GM18873 (cell line): ENCODE measurements around the gene ZNF606.

Source experiments
- ATAC-seq: cut with Tn5 transposase; IDR thresholded peaks from one replicate; pipeline ENCODE4 v1.9.1; 2021; ENCODE audit warnings: mild to moderate bottlenecking, moderate library complexity, moderate number of reproducible peaks; ENCODE audit not compliant: unreplicated experiment, low FRiP score

Gene ZNF606

GRCh38 chr19:58002384-58003173, at the start of gene ZNF606:
Gene ZNF606 (minus strand): TSS chr19:58002820. CDS start chr19:58001319, 1,501 bp downstream.
- ATAC-seq: peak; percentile 85

DNA sequence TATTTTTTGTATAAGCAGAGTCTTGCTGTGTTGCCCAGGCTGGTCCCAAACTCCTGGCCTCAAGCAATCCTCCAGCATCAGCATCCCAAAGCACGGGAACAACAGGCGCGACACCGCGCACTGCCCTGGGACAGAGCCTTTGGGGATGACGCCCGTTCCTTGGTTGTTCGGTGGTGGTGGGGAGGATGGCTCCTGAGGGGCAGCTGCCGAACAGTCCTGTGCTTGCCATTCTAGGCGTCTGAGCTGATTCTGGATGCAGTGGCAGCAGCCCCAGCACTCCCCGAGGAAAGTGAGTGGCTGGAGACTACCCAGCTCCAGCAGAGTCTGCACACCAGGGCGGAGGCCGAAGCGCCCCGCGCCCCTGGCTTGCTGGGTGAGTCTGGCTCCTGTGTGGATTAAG, 49.6 kb upstream of the ZNF606 start:
- ATAC-seq: no peak

DNA sequence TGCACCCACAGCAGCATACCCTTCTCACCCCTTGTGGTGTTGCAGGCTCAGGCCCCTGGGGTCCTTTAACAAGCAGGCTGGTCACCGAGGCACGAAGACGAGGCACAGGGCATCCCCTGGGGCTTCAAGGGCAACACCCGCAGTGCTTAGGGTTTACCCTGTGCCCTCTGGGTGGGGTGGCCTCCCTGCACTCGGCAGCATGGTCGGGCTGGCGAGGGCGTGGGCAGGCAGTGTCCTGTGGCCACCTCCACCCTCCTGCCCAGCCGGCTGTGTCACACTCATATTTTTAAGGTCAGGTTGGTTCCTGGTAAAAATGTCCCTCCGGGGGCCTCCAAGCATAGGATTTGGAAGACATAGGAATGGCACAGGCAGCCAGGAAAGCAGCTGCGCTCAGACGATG, 45.1 kb upstream of the ZNF606 start:
- ATAC-seq: no peak

GRCh38 chr19:58046856-58047255, 44.2 kb upstream of the ZNF606 start:
- ATAC-seq: no peak

- ATAC-seq: no peak
Measured at GRCh38 chr19:58045411-58046050, 42.9 kb upstream of the ZNF606 start.

GRCh38 chr19:58044886-58045285, 42.3 kb upstream of the ZNF606 start:
- no peak for ATAC-seq

GRCh38 chr19:58044391-58044790, 41.8 kb upstream of the ZNF606 start:
- no peak for ATAC-seq

DNA sequence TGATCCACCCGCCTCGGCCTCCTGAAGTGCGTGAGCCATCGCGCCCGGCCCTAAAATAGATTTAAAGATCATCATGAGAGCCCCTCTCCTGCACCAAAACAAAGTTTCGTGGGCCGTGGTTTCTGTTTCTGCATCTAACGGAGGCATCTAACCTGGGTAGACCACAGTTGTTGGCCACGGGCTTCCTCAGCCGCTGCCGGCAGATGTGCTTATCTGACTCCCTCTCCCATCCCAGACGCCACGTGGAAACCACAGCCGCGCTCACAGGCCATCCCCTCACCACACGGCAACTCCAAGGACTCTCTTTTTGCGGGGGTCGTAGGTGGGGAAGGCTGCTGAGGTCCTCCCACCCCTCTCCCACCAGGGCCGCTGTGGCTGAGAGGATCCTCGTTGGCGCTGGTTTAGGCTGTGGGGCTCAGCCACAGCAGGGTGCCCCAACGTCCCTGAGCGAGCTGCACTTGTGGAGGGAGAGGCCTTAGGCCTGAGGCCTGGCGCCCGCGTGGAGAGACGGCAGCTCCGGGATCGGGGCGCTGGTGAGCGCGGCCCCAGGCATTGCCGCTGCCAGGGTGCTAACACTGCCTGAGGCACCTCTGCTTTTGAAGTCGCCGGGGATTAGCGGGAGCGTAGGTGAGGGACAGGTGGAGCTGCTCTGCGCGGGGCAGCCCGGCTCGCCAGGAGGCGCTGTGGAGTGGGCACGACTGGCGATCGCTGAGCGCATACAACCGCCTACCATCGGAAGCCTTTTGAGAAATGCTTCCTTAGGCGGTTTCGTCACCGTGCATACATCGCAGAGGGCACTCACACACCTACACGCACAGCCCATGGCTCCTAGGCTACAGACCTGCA, 40.1 kb upstream of the ZNF606 start:
- ATAC-seq: no peak

DNA sequence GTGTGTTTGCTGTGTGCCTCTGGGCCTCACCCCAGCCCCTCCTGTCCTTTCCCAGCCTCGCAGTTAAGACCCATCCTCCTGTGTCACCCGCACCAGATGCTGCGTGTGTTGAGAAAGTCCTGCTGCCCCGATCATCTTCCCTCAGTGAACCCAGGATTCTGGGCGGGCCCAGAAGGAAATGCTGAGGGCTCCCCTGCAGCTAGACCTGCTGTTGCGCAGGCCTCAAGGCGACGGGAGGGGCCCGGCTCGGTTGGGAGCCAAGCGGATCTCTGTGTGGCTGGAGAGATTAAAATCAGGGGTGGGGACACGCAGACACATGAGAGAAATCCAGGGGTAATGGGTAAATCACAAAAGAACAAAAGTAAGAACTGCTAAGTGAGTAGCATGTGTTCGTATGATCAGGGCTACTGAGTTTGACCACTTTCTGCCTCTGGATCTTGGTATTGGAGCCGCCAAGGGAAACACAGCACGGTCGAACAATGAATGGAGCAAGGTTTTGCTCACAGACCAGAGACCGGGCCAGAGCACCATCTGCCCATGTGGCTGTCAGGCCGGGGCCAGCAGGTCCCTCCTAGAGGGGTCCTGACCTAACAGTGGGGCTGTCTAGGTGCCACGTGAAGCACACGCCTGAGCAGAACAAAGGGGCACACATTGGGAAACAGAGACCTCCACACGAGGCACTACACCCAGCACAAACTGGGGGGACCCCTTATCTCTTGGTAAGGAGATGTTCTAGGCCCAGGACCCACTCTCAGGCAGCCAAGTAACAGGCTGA, 38.3 kb upstream of the ZNF606 start:
- ATAC-seq: no peak

DNA sequence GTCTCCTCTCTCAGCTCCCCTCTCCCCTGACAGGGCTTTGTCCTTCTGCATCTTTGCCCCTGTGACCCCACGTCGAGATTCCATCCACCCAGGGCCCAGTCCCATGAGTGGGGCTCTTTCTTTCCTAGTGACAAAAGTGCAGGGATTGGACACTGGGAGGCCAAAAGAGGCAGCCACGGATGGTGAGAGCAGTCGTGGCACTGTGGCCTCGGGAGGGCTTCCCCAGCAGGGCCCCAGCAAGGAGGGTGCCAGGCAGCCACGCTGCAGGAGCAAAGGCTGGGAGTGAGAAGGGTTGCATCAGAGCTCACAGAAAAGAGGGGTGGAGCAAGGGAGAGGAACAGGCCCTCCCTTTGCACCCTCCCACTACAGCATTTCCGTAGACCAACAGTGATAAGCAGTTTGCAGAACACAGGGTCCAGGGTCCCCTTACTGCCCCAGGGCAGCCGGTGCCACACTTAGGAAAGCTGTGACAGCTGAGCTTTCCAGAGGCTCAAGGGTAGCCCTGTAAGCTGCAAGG, 36.1 kb upstream of the ZNF606 start:
- no peak for ATAC-seq

GRCh38 chr19:58037927-58038687, 35.5 kb upstream of the ZNF606 start:
- no peak for ATAC-seq

- no peak for ATAC-seq
Measured at GRCh38 chr19:58035863-58036262, 33.2 kb upstream of the ZNF606 start.

- no peak for ATAC-seq
Measured at GRCh38 chr19:58034477-58034793, 31.8 kb upstream of the ZNF606 start.

- ATAC-seq: no peak
Measured at GRCh38 chr19:58033741-58034476, 31.3 kb upstream of the ZNF606 start, which contains the start of gene ZSCAN1. Gene ZSCAN1 (plus strand): TSS chr19:58034025. CDS start chr19:58037837, 3,812 bp downstream.

DNA sequence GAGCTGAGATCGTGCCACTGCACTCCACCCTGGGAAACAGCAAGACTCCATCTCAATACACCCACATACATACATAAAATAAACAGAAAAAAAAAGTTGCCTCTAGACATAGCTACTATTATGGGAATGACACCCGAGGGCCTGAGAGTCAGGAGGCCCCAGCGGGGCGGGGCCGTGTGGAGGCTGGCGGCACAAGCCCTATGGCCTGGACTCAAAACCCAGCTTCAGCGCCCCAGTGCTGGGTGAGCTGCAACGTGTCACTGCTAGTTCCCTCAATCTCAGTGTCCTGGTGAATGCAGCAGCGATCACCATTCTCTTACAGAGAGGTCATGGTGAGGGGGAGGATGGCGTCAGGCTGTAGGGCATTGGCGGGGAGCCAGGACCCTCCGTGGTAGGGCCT, 22.0 kb upstream of the ZNF606 start:
- ATAC-seq: no peak

DNA sequence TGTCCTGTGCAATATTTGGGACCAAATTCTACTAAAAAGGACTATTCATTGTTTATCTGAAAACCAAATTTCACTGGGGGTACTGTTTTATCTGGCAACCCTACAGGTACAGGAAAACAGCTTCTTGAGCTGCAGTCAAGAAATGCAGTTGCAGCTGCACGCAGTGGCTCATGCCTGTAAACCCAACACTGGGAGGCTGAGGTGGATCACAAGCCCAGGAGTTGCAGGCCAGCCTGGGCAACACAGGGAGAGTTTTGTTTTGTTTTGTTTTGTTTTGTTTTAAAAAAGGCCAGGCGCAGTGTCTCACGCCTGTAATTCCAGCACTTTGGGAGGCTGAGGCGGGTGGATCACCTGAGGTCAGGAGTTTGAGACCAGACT, 19.7 kb upstream of the ZNF606 start:
- ATAC-seq: no peak

DNA sequence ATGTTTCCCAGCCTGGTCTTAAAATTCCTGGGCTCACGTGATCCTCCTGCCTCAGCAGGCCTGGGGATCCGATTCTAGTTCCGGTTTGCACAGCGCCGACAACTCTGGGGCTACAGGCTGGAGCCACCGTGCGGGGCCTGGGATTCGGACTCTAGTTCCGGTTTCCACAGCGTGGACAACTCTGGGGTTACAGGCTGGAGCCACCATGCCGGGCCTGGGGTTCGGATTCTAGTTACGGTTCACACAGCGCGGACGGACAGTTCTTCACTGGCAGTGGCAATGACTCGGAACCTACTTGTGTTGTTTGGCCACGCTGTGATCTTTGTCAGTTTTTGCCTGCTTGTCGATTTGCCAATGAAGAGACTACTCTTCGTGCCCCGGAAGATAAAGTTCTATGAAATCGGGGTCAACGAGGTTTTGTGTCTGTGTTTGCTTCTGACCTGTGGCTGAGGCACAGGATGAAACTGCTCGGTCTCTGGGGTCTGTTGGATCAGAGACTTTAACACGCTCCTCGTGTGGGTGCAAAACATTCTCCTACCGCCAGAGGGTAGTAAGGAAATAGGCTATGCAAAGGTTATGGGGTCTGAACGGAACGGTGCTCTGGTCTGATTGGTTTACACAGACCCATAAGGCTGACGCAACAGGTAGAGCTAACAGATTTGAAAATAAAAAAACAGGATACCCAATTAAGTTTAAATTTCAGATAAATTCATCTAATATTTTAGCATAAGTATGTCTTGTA, 19.1 kb upstream of the ZNF606 start:
- ATAC-seq: no peak

- ATAC-seq: no peak
Measured at GRCh38 chr19:58020129-58020528, 17.5 kb upstream of the ZNF606 start.
